Activated CD4-positive, alpha-beta T cell treated with anti-CD3 and anti-CD28 coated beads for 48 hours (primary cell): ENCODE data around the gene LRRFIP2.
"Not testable (repeated sequence)": the region's sequence is repeated elsewhere in the genome, so short reads cannot be mapped to it uniquely, and the experiment has no call there.

Experiments used
- DNase-seq: peaks from one replicate; pipeline ENCODE4 v3.0.0-alpha.2; 2020

The LRRFIP2 gene

DNA sequence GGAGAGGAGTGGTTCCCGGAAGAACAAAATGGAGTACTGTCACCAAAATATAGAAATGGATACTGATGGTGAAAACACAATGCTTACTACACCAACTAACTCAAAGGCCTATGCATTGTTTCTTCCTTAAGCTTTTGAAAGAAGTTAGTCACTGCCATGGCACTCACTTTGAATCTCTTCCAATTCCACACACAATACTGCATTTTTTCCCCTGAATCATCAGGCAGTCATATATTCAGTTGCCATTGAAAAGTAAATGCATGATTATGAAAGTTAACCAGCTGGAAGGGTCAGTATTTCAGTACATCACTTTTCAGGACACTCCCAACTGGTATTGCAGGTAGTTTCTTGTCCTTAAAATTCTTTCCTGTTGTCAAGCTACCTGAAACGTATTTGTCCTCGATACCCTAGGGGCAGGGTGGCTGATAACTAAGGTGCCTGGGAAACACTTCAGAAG is 9.0 kb upstream of the LRRFIP2 start:
- no peak for DNase-seq

DNA sequence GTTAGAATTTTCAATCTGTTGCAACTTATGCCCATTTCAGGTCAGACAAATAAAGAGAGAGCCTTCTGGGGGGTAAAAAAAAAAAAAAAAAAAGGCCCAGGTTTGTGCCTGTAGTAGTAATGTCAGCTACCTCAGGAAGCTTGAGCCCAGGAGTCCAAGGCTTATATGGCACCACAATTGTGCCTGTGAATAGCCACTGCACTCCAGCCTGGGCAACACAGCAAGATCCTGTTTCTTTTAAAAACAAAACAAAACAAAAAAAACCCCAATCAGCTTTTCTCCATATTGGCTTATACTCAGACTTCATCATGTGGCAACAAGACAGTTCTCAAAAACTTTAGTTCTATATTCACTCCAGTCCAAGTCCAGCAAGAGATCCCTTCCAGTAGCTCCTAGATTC is 8.4 kb upstream of the LRRFIP2 start:
- DNase-seq: no peak

DNA sequence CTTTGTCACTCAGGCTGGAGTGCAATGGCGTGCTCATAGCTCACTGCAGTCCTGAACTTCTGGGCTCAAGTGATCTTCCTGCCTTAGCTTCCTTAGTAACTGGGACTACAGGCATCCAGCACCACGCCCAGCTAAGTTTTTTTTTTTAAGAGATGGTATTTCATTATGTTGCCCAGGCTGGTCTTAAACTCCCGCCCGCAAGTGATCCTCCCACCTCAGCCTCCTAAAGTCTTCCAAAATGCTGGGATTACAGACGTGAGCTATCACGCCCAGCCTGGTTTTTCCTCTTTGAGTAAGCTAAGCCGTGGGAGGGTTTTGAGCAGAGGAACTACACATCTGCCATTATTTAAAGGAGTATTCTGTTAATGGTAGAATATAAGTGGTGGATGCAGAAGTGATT is 7.4 kb upstream of the LRRFIP2 start:
- no peak for DNase-seq

DNA sequence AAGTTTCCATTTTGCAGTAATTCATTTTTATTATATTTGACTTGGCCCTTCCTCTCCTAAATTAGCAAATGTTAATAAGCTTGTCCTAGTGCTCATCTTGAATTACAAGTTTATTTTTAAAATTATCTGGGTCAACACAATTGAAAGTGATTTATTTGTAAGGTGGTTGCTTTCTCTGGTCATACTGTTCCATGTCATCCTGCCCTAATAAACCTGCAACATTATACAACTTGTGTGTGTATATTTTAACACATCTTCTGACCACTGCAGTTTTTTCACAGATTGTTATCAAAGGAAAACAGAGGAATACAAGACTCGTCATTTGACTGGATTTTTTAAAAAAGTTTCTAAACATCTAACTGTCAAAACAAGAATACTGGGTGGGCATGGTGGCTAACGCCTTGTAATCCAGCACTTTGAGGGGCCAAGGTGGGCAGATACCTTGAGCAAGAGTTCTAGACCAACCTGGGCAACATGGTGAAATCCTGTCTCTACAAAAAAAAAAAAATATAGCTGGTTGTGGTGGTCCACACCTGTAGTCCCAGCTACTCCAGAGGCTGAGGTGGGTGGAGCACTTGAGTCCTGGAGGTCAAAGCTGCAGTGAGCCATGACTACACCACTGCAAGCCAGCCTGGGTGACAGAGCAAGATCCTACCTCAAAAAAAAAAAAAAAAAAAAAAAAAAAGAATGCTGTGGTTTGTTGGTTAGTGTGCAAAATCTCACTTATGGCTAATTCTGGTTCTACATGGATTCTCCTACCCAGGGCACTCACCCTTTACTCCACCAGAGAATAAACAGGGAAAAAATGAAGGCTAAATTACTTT is 5.0 kb upstream of the LRRFIP2 start:
- peak; percentile 15 for DNase-seq

DNA sequence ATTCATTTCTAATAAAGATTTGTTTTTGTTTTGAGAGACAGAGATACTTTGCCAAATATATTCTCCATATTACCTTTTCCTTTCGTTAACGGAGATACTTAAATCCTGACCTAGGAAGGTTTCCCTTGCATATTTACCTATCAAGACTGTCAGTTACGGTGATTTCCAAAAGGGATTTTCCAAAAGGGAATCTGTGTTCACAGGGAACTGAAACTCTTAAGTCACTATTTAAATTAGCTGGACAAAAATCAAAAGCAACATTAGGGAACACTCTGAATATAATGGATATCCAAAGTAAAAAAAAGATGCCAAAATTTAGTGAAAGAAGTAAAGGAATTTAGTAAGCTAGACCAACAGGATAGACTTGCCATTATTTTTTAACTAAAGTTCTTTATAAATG is 576 bp downstream of the LRRFIP2 start:
- no peak for DNase-seq

DNA sequence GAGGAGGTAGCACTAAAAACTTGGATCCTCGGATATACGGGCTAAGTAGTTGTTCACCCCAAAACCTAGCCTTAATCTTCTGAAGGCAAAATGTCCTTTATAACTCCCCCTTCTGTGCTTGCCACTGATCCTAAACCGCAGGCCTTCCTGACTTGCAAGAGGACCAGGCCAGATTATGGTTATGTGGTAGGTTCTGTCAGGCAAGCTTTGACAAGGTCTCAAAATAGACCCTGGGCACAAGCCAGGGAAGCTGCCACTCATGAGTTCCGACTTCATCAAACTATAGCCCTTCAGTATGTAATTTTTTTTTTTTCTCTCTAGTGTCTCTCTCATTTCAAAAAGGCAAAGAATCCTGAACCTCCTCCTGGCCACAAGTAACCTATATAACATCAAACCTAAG is 3.2 kb downstream of the LRRFIP2 start:
- no peak for DNase-seq

DNA sequence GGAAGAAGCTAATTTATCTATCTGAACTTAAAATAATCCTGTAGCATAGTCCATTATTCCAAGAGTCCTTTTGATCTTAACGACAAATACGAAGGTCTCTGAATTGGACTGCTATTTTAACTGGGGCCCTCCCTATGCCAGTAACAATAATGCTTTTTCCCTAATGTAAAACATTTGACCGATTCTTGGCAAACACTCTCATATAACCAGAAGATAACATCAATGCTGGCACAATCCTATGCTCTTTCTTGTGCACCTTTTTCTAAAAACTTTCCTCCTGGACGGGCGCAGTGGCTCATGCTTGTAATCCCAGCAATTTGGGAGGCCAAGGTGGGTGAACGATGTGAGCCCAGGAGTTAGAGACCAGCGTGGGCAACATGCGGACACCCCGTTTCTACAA is 3.9 kb downstream of the LRRFIP2 start:
- DNase-seq: no peak

DNA sequence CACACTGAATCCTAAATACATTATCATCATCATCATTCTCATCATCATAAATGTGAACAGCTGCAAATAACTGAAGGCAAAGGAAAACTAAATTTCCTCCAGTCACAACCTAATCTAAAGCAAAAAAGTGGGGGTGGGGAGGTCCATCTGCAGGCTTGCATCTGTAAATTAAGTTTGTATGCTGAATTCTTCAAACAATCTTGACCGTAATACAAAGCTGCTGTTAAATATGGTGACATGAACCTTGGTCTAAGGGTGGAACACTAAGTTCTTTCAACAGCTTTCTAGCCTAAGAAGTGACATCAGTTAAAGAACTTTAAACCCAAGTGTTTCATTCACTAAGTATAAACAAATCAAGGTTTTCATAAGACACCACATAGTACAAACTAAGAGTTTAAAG is 4.3 kb downstream of the LRRFIP2 start:
- no peak for DNase-seq

DNA sequence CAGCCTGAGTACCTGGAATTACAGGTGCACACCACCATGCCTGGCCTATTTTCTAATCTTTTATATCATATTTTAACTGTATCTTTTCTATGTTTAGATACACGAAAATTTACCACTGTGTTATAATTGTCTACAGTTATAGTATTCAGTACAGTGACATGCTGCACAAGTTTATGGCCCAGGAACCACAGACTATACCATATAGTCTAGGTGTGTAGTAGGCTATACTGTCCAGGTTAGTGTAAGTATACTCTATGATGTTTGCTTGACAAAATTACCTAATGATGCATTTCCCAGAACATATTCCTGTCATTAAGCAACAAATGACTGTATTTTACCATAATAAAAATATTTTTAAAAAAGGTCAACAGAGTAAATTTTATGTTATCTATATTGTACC is 5.5 kb downstream of the LRRFIP2 start:
- no peak for DNase-seq

DNA sequence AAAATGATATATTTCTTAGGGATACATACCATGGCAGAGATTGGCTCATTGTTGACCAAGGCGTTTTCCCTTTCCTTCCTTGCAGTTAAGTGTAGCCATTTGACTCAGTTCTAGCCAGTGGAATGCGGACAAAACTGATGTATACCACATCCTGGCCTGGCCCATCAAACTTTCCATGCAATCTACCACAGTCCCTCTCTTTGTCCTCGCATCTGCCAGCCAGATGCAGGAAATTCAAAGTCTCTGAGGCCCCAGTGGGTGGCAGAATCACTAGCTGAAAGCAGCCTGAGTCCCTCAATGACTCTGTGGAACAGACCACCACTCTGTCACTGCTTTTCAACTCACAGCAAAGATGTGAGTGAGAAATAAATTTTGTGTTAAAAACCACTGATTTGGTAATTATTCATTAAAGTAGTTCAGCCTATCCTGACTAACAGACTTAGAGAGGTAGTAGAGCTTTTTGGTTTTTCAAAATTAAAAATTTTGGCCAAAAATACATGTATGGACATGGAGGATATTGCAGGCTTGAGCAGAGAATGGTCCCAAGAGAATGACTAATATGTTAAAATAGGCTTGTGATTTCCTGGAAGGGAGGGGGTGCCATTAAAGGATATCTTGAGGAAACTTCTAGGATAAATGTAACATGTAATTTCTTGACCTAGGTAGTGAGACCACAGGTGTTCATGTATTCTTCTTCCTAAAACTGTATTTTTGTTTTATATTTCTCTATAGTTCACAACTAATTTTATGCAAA is 10.9 kb downstream of the LRRFIP2 start:
- peak; percentile 56 for DNase-seq

DNA sequence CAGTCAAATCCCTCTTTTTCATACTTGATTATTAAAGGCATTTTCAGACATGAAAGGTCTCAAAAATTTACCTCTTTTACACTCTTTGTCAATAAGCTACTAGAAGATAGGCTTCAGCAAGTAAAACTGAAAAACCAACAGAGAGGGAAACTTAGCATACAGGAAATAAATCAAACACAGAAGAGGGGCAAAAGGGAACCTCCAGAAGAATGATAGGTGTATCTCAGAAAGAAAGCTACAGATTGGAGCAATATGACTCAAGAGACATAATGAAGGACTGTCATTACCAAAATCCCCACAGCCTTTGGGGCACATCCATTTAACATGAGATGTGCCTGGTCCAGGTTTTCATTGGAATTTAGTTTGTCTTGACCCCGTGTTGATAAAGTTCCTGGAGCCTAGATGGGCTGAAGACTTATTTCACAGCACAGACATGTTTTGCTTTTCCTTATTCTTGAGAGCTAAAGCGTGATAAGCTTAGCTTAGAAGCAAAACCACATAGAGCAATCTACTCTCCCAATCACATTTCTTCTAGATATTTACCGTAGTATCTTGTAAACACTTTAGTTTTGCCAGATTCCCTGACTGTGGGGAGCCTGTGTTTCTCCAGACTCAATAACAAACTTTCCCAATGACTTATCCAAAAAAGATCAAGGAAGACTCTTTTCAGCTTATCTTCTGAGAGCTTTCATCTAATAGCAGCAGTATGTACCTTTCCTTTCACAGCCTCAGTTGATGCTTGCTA is 11.7 kb downstream of the LRRFIP2 start:
- DNase-seq: no peak

DNA sequence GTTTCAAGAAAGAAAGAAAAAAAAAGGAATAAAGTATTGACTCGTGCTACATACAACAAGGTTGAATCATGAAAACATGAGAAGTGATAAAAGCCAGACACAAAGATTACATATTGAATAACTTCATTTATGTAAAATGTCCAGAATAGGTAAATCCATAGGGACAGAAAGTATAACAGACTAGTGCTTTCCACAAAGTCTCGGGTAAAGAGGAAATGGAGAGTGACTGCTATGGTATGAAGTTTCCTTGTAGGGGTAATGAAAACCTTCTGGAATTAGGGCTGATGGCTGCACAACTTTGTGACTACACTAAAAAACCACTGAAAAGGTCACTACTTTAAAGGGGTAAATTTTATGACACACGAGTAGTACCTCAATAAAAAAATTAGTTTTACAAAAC is 13.0 kb downstream of the LRRFIP2 start:
- DNase-seq: no peak

DNA sequence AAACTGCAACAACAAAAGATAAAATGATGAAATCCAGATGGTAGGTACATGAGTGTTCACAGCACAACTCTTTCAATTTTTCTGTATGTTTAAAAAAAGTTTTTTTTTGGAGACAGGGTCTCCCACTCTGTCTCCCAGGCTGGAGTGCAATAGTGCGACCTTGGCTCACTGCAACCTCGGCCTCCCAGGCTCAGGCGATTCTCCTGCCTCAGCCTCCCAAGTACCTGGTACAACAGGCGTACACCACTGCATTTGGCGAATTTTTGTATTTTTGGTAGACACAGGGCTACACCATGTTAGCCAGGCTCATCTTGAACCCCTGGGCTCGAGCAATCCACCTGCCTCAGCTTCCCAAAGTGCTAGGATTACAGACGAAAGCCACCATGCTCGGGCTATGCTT is 18.6 kb downstream of the LRRFIP2 start:
- no peak for DNase-seq

DNA sequence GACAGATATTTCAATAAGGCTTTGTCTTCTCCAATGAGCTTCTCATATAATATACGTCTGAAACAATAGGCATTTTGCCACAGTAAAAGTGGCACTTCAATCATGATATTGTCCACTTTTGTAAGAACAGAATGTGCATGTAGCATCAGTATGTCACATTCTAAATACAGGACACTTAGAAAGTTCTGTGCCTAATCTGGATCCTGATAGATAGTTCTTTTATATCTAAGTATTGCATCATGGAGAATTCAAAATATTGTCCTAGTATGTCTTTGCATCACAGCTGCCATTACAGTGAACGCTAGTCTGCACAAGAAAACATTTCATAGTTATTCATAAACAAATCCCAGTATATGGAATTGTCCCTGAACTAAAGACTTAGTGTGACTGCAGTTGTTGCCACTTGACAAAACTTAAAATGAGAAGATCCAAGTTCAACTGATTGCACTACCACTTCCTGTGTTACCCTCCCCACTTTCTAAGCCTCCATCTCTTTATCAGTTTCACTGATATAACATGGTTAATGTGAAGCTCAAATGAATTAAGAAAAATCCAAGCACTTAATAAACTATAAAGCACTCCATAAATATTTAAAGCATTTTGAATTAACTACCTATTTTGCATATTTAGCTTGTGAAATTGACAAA is 19.6 kb downstream of the LRRFIP2 start:
- DNase-seq: no peak

DNA sequence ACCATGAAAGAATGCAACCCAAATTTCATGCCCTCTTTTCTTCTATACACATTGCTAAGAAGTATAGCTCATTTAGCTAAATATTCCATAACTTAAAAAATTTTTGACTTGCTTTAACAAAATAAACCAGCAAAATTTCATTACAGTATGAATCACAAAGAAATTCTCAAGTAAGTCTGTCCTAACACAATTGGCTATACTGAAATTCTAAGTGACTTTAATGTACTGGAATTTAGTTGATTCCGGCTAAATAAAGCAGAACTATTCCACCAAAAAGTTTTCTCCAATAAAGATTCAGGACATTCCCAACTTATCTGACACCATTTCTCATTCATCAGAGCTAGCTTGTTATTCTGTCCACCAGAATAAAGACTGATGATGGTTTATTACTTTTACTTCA is 23.8 kb downstream of the LRRFIP2 start:
- DNase-seq: no peak

DNA sequence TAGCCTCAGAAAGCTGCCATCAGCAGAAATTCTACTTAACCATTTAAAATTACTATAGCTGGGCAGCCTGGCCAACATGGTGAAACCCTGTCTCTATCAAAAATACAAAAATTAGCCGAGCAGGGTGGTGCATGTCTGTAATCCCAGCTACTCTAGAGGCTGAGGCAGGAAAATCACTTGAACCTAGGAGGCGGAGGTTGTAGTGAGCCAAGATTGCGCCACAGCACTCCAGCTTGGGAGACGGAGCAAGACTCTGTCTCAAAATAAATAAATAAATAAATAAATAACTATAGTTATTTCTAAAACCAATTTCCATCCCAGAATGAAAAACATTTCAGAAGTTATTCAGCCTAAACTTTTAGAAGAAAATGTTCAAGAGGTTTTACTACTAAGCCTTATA is 25.1 kb downstream of the LRRFIP2 start:
- no peak for DNase-seq

DNA sequence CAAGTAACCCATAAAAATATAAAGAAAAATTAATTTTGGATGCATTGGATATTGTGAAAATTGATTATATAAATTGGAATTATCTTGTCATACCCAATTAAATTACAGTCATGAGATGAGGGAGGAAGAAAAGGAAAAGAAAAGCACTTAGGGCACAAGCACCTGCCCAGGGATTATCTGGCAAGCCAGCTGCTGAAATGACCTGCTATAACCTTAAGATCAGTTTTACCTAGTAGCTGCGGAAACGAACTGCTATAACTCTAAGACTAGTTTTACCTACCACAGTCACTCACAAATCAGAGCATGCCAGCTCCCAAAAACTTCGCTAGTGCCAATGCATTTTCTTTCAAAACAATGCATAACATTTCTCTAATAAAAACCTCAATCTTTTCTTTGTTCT is 26.2 kb downstream of the LRRFIP2 start:
- DNase-seq: no peak

DNA sequence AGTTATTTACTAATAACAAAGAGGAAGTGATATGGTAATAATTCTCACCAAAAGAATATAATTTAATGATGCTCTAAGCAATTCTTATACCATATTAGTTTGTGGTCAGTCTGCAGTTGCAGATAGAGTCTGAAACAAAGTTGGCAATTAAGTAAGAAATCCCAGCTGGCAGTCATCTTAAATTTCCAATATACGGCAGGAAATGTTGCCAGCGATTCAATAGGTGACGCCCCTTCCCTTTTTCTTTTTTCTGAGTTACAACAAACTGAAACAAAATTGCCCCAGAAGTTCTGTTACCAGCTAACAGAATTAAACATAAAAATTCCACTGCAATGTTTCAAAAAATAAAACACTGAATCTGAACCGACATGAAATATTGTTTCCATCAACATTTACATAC is 26.7 kb downstream of the LRRFIP2 start:
- DNase-seq: no peak

DNA sequence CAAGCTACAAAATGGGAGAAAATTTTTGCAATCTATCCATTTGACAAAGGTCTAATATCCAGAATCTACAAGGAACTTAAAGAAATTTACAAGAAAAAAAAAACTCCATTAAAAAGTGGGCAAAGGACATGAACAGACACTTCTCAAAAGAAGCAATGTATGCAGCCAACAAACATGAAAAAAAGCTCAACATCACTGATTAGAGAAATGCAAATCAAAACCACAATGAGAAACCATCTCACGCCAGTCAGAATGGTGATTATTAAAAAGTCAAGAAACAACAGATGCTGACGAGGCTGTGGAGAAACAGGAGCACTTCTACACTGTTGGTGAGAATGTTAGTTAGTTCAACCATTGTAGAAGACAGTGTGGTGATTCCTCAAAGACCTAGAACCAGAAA is 27.5 kb downstream of the LRRFIP2 start:
- DNase-seq: not testable (repeated sequence)

DNA sequence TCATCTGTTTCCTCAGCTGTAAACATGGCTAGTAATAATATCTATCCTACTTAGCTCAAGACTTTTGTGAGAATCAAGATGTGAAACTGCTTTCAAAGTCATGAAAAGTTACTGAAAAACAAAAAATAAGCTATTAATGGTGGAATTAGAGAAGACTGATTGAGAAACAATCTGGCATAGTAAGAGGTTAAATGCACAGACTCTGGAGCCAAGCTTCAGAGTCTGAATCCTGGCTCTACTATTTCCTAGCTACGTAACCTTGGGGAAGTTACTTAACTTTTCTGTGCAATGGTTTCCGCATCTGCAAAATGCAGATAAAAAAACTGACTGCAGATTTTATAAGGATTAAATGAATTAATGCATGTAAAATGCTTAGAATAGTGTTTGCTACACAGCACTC is 28.8 kb downstream of the LRRFIP2 start:
- no peak for DNase-seq

DNA sequence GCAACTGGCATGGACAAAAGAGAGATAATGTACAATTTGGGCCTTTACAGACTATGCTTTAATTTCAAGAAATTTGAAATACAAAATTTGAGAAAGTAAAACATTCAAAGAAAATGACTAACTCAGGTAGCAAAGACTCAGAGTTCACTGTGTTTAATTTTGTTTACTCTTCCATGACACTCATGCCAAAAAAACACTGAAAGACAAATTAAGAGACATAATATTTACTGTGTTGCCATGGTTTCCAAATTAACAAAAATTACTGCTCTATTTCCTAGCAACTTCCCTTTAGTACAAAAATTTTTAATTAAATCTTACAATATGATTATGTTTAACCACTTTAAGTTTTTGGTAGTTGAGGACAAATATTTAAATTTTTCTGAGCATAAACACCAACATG is 29.6 kb downstream of the LRRFIP2 start:
- no peak for DNase-seq

DNA sequence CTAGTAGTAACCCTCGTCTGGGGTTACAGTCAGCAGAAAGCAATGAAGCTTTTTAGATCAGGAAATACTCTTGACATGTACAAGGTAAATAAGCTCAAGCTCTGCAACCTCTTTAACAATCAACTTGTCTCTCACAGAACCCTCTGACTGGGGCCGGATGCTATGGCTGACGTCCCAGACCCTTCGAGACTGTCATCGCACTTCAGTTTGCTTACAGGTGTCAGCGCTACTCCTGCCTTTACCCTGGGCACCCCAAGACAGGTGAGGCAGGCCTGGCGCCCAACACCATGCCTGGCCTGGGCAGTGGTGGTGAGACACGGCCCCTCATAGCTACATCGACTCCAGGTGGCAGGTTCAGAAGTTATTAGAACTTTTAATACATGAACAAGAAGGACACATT is 30.6 kb downstream of the LRRFIP2 start:
- no peak for DNase-seq

DNA sequence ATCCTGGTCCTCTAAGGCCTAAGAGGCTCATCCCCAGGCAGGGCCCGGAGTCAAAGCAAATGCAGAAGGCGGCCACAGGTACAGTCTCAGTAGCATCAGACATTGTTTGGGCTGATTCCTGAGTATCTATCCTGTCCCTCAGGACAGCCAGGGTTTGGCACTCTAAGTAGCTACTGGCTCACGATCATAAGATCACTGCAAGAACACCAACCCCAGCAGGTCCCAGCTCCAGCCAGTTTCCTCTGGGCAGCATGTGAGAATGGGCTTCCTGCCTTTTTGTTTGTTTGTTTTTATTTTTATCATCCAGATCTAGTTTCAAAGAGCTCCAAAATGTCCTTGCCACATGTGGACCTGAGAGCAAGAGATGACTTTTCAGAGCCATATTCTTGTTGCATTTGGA is 32.7 kb downstream of the LRRFIP2 start:
- no peak for DNase-seq
